HEK293T (cell line): ENCODE data around the gene PRAC2.

Experiments used
- ARNT ChIP-seq: fragments of 450-650 bp; IDR thresholded peaks from 2 replicates; pipeline ENCODE4 v1.6.1; 2017; ENCODE audit warnings: mild to moderate bottlenecking
- BHLHE40 ChIP-seq: fragments of 450-650 bp; IDR thresholded peaks from 2 replicates; pipeline ENCODE4 v1.6.1; 2016; ENCODE audit warnings: mild to moderate bottlenecking, moderate library complexity, borderline replicate concordance
- CTBP1 ChIP-seq: fragments of 450-650 bp; IDR thresholded peaks from 2 replicates; pipeline ENCODE4 v1.6.1; 2016; ENCODE audit warnings: borderline replicate concordance
- FOXK2 ChIP-seq: fragments of 450-650 bp; IDR thresholded peaks from 2 replicates; pipeline ENCODE4 v1.6.1; 2016; ENCODE audit warnings: mild to moderate bottlenecking
- FOXM1 ChIP-seq: fragments of 450-650 bp; IDR thresholded peaks from 2 replicates; pipeline ENCODE4 v1.6.1; 2017; ENCODE audit warnings: mild to moderate bottlenecking, borderline replicate concordance
- SP1 ChIP-seq: fragments of 450-650 bp; IDR thresholded peaks from 2 replicates; pipeline ENCODE4 v1.6.1; 2017
- SUZ12 ChIP-seq: fragments of 450-650 bp; IDR thresholded peaks from 2 replicates; pipeline ENCODE4 v1.6.1; 2016; ENCODE audit warnings: mild to moderate bottlenecking
- TF ChIP-seq, protein P1 (sequence below): fragments of 450-650 bp; IDR thresholded peaks from 2 replicates; pipeline ENCODE4 v1.6.1; 2016

- TF ChIP-seq SP1: no peak
- TF ChIP-seq FOXM1: no peak
- no peak for TF ChIP-seq ARNT
- TF ChIP-seq BHLHE40: no peak
- TF ChIP-seq CTBP1: no peak
- TF ChIP-seq FOXK2: no peak
- TF ChIP-seq, protein P1, sequence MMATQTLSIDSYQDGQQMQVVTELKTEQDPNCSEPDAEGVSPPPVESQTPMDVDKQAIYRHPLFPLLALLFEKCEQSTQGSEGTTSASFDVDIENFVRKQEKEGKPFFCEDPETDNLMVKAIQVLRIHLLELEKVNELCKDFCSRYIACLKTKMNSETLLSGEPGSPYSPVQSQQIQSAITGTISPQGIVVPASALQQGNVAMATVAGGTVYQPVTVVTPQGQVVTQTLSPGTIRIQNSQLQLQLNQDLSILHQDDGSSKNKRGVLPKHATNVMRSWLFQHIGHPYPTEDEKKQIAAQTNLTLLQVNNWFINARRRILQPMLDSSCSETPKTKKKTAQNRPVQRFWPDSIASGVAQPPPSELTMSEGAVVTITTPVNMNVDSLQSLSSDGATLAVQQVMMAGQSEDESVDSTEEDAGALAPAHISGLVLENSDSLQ: no peak
- TF ChIP-seq SUZ12: no peak
Measured at GRCh38 chr17:48740537-48740936, 17.6 kb downstream of the PRAC2 start.
